SK-N-SH treated with all-trans-retinoic acid at 6 μM for 48 hours (cell line): ENCODE data around the gene SDK1.

ENCODE experiments used
- ATAC-seq: fragments of 200-7000 bp; cut with Tn5 transposase; 3 replicates; pipeline ENCODE4 v1.9.1; 2020; ENCODE audit warnings: mild to moderate bottlenecking, moderate library complexity
- ARNTL ChIP-seq: fragments of 450-650 bp; formaldehyde crosslinking; IDR thresholded peaks from 2 replicates; pipeline ENCODE4 v1.5.0; 2020; ENCODE audit warnings: low read depth, mild to moderate bottlenecking, moderate library complexity, borderline replicate concordance
- BACH2 ChIP-seq: fragments of 250-450 bp; sonication (Bioruptor Pico); IDR thresholded peaks from 2 replicates; pipeline ENCODE4 v1.9.0; 2021; ENCODE audit warnings: mild to moderate bottlenecking, borderline replicate concordance
- CSDC2 ChIP-seq: fragments of 250-450 bp; sonication (Bioruptor Pico); IDR thresholded peaks from 2 replicates; pipeline ENCODE4 v1.5.0; 2020; ENCODE audit warnings: mild to moderate bottlenecking, moderate library complexity
- ESRRG ChIP-seq: fragments of 250-450 bp; sonication (Bioruptor Pico); IDR thresholded peaks from 2 replicates; pipeline ENCODE4 v1.6.1; 2021; ENCODE audit warnings: mild to moderate bottlenecking
- GLIS3 ChIP-seq: fragments of 250-450 bp; sonication (Bioruptor Pico); IDR thresholded peaks from 2 replicates; pipeline ENCODE4 v1.5.0; 2020; ENCODE audit warnings: mild to moderate bottlenecking, moderate library complexity
- ISL1 ChIP-seq: fragments of 250-450 bp; sonication (Bioruptor Pico); IDR thresholded peaks from 2 replicates; pipeline ENCODE4 v2.1.2; 2022; ENCODE audit warnings: mild to moderate bottlenecking, moderate library complexity
- OSR1 ChIP-seq: fragments of 250-450 bp; sonication (Bioruptor Pico); IDR thresholded peaks from 2 replicates; pipeline ENCODE4 v1.8.0; 2022; ENCODE audit warnings: moderate library complexity, mild to moderate bottlenecking, inconsistent platforms
- PPARA ChIP-seq: fragments of 250-450 bp; sonication (Bioruptor Pico); IDR thresholded peaks from 2 replicates; pipeline ENCODE4 v1.5.0; 2020; ENCODE audit warnings: mild to moderate bottlenecking, borderline replicate concordance
- RARB ChIP-seq: fragments of 250-450 bp; sonication (Bioruptor Pico); IDR thresholded peaks from 2 replicates; pipeline ENCODE4 v1.8.0; 2021; ENCODE audit warnings: mild to moderate bottlenecking, moderate library complexity
- SNAI2 ChIP-seq: fragments of 250-450 bp; sonication (Bioruptor Pico); IDR thresholded peaks from 2 replicates; pipeline ENCODE4 v1.5.0; 2020; ENCODE audit warnings: mild to moderate bottlenecking, moderate library complexity
- TCF4 ChIP-seq: fragments of 250-450 bp; sonication (Bioruptor Pico); IDR thresholded peaks from 2 replicates; pipeline ENCODE4 v1.8.0; 2021; ENCODE audit warnings: mild to moderate bottlenecking, moderate library complexity, borderline replicate concordance
- TOX ChIP-seq: fragments of 250-450 bp; sonication (Bioruptor Pico); IDR thresholded peaks from 2 replicates; pipeline ENCODE4 v1.8.0; 2021; ENCODE audit warnings: mild to moderate bottlenecking, moderate library complexity, borderline replicate concordance
- ZC3H10 ChIP-seq: fragments of 250-450 bp; sonication (Bioruptor Pico); IDR thresholded peaks from 2 replicates; pipeline ENCODE4 v1.5.1; 2021; ENCODE audit warnings: mild to moderate bottlenecking, moderate library complexity
- ZFP3 ChIP-seq: fragments of 250-450 bp; sonication (Bioruptor Pico); IDR thresholded peaks from 2 replicates; pipeline ENCODE4 v1.5.0; 2020; ENCODE audit warnings: mild to moderate bottlenecking, moderate library complexity
- ZFP30 ChIP-seq: fragments of 450-650 bp; formaldehyde crosslinking; IDR thresholded peaks from 2 replicates; pipeline ENCODE4 v1.5.0; 2022; ENCODE audit warnings: mild to moderate bottlenecking, moderate library complexity
- ZNF565 ChIP-seq: fragments of 450-650 bp; formaldehyde crosslinking; conservative IDR thresholded peaks from 2 replicates; pipeline ENCODE4 v1.5.0; 2020; ENCODE audit warnings: low read depth, mild to moderate bottlenecking, moderate library complexity
- ZNF70 ChIP-seq: fragments of 450-650 bp; formaldehyde crosslinking; IDR thresholded peaks from 2 replicates; pipeline ENCODE4 v1.5.0; 2020; ENCODE audit warnings: mild to moderate bottlenecking, moderate library complexity
- ZNF8 ChIP-seq: fragments of 450-650 bp; formaldehyde crosslinking; IDR thresholded peaks from 2 replicates; pipeline ENCODE4 v1.5.0; 2020; ENCODE audit warnings: mild to moderate bottlenecking, moderate library complexity
- TF ChIP-seq, protein P1 (sequence below): fragments of 250-450 bp; sonication (Bioruptor Pico); IDR thresholded peaks from 2 replicates; pipeline ENCODE4 v1.8.0; 2021; ENCODE audit warnings: low read depth, mild to moderate bottlenecking, moderate library complexity, borderline replicate concordance
- TF ChIP-seq, protein P2 (sequence below): fragments of 250-450 bp; sonication (Bioruptor Pico); IDR thresholded peaks from 2 replicates; pipeline ENCODE4 v1.5.1; 2021; ENCODE audit warnings: mild to moderate bottlenecking, moderate library complexity
- TF ChIP-seq, protein P3 (sequence below): fragments of 250-450 bp; sonication (Bioruptor Pico); IDR thresholded peaks from 2 replicates; pipeline ENCODE4 v1.5.1; 2020; ENCODE audit warnings: low read depth, mild to moderate bottlenecking, moderate library complexity
- TF ChIP-seq, protein P4 (sequence below): fragments of 250-450 bp; sonication (Bioruptor Pico); IDR thresholded peaks from 2 replicates; pipeline ENCODE4 v1.8.0; 2020; ENCODE audit warnings: mild to moderate bottlenecking, moderate library complexity, borderline replicate concordance
- TF ChIP-seq, protein P5 (sequence below): fragments of 250-450 bp; sonication (Bioruptor Pico); IDR thresholded peaks from 2 replicates; pipeline ENCODE4 v1.5.0; 2020; ENCODE audit warnings: mild to moderate bottlenecking, moderate library complexity

Gene SDK1

DNA sequence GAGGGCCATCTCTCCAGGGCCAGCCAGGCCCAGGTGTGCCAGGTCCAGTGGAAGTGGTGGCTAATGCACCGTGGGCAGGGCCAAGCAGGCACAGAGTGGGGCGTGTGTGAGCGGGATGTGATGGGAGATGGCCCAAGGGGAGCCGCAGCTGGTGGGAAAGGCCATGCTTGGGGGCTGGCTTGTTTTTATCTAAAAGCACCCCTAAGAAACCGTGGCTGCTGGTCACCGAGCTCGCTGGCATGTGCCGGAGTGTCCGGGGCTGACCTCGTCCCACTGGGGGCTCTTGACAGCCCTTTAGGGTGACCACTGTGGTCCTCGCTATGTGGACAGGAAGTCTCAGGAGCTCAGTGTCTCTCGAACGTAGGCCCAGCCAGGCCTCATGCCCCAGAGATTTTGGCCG lies 798.6 kb downstream of the SDK1 start:
- TF ChIP-seq ZNF8 (CRISPR knock-in tag) (no peak), ZC3H10 (CRISPR knock-in tag) (no peak), ZFP3 (no peak), BACH2 (no peak), CSDC2 (no peak), ZNF70 (CRISPR knock-in tag) (no peak), SNAI2 (CRISPR knock-in tag) (no peak), OSR1 (CRISPR knock-in tag) (no peak), ARNTL (no peak), TCF4 (no peak), ISL1 (CRISPR knock-in tag) (no peak), TOX (CRISPR knock-in tag) (no peak), ESRRG (CRISPR knock-in tag) (no peak), ZFP30 (no peak)
- TF ChIP-seq, protein P1, sequence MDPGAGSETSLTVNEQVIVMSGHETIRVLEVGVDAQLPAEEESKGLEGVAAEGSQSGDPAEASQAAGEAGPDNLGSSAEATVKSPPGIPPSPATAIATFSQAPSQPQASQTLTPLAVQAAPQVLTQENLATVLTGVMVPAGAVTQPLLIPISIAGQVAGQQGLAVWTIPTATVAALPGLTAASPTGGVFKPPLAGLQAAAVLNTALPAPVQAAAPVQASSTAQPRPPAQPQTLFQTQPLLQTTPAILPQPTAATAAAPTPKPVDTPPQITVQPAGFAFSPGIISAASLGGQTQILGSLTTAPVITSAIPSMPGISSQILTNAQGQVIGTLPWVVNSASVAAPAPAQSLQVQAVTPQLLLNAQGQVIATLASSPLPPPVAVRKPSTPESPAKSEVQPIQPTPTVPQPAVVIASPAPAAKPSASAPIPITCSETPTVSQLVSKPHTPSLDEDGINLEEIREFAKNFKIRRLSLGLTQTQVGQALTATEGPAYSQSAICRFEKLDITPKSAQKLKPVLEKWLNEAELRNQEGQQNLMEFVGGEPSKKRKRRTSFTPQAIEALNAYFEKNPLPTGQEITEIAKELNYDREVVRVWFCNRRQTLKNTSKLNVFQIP = no peak
- TF ChIP-seq, protein P2, sequence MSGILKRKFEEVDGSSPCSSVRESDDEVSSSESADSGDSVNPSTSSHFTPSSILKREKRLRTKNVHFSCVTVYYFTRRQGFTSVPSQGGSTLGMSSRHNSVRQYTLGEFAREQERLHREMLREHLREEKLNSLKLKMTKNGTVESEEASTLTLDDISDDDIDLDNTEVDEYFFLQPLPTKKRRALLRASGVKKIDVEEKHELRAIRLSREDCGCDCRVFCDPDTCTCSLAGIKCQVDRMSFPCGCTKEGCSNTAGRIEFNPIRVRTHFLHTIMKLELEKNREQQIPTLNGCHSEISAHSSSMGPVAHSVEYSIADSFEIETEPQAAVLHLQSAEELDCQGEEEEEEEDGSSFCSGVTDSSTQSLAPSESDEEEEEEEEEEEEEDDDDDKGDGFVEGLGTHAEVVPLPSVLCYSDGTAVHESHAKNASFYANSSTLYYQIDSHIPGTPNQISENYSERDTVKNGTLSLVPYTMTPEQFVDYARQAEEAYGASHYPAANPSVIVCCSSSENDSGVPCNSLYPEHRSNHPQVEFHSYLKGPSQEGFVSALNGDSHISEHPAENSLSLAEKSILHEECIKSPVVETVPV = no peak
- TF ChIP-seq, protein P3, sequence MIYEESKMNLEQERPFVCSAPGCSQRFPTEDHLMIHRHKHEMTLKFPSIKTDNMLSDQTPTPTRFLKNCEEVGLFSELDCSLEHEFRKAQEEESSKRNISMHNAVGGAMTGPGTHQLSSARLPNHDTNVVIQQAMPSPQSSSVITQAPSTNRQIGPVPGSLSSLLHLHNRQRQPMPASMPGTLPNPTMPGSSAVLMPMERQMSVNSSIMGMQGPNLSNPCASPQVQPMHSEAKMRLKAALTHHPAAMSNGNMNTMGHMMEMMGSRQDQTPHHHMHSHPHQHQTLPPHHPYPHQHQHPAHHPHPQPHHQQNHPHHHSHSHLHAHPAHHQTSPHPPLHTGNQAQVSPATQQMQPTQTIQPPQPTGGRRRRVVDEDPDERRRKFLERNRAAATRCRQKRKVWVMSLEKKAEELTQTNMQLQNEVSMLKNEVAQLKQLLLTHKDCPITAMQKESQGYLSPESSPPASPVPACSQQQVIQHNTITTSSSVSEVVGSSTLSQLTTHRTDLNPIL (CRISPR knock-in tag) = no peak
- TF ChIP-seq, protein P4, sequence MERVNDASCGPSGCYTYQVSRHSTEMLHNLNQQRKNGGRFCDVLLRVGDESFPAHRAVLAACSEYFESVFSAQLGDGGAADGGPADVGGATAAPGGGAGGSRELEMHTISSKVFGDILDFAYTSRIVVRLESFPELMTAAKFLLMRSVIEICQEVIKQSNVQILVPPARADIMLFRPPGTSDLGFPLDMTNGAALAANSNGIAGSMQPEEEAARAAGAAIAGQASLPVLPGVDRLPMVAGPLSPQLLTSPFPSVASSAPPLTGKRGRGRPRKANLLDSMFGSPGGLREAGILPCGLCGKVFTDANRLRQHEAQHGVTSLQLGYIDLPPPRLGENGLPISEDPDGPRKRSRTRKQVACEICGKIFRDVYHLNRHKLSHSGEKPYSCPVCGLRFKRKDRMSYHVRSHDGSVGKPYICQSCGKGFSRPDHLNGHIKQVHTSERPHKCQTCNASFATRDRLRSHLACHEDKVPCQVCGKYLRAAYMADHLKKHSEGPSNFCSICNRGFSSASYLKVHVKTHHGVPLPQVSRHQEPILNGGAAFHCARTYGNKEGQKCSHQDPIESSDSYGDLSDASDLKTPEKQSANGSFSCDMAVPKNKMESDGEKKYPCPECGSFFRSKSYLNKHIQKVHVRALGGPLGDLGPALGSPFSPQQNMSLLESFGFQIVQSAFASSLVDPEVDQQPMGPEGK (CRISPR knock-in tag) = no peak

DNA sequence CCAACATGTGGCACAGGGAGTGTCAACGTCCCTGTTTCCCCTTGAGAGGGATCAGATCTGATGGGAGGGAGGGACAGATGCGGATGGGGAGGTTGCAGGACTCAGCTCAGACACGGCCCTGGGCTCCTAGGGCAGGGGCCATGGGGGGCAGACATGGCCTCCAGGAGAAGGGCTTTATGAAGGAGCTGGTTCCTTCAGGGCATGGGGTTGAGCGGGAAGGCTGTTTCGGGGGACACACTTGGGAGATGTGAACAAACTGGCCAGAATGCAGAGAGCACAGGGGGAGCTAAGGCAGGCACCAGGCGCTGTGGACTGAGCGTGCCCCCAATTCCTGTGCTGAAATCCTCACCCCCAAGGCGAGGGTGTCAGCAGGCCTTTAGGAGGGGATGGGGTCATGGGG lies 799.1 kb downstream of the SDK1 start:
- no peak for ATAC-seq
- TF ChIP-seq, protein P5, sequence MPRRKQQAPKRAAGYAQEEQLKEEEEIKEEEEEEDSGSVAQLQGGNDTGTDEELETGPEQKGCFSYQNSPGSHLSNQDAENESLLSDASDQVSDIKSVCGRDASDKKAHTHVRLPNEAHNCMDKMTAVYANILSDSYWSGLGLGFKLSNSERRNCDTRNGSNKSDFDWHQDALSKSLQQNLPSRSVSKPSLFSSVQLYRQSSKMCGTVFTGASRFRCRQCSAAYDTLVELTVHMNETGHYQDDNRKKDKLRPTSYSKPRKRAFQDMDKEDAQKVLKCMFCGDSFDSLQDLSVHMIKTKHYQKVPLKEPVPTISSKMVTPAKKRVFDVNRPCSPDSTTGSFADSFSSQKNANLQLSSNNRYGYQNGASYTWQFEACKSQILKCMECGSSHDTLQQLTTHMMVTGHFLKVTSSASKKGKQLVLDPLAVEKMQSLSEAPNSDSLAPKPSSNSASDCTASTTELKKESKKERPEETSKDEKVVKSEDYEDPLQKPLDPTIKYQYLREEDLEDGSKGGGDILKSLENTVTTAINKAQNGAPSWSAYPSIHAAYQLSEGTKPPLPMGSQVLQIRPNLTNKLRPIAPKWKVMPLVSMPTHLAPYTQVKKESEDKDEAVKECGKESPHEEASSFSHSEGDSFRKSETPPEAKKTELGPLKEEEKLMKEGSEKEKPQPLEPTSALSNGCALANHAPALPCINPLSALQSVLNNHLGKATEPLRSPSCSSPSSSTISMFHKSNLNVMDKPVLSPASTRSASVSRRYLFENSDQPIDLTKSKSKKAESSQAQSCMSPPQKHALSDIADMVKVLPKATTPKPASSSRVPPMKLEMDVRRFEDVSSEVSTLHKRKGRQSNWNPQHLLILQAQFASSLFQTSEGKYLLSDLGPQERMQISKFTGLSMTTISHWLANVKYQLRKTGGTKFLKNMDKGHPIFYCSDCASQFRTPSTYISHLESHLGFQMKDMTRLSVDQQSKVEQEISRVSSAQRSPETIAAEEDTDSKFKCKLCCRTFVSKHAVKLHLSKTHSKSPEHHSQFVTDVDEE (CRISPR knock-in tag) = no peak
- TF ChIP-seq ZC3H10 (CRISPR knock-in tag) = no peak
- no peak for TF ChIP-seq PPARA (CRISPR knock-in tag)
- TF ChIP-seq ZFP3 = no peak
- TF ChIP-seq ZNF70 (CRISPR knock-in tag) = no peak
- TF ChIP-seq TCF4 = no peak
- no peak for TF ChIP-seq SNAI2 (CRISPR knock-in tag)
- TF ChIP-seq ZFP30 = no peak
- no peak for TF ChIP-seq CSDC2
- no peak for TF ChIP-seq RARB
- TF ChIP-seq OSR1 (CRISPR knock-in tag) = no peak

More for the DNA sequence above, 798.6 kb downstream of the SDK1 start:
- ATAC-seq = no peak

DNA sequence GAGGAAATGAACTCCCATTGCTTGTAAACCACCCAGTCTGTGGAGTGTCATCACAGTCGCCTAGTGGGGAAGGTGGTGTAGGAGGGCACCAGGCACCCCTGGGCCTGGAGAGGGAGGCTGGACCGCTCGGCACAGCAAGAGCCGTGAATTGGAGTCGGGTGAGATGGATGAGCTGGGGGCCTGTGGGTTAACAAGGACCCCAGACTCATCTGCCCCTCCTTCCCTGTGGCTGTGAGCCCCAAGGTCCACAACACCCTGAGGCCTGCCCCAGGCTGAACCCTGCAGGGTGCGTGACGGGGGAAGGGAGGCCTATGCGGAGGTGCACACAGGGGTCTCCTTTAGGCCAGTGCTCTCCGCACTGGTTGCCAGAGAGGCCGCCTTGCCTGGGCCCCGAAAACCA lies 799.6 kb downstream of the SDK1 start:
- TF ChIP-seq RARB (no peak), OSR1 (CRISPR knock-in tag) (no peak), SNAI2 (CRISPR knock-in tag) (no peak), GLIS3 (CRISPR knock-in tag) (no peak), ZC3H10 (CRISPR knock-in tag) (no peak), CSDC2 (no peak), ZNF565 (CRISPR knock-in tag) (no peak), ISL1 (CRISPR knock-in tag) (no peak), ZNF8 (CRISPR knock-in tag) (no peak), ZFP3 (no peak)
- TF ChIP-seq, protein P3 (CRISPR knock-in tag) = no peak
- TF ChIP-seq, protein P2 = no peak
- TF ChIP-seq, protein P1 = no peak
- TF ChIP-seq, all 23 proteins: peak for 0
- ATAC-seq = no peak
